Body of pancreas (tissue), 4 donors: ENCODE results near the gene GPR137. TPM values are rescaled to one million over a fixed set of nuclear protein-coding genes. Genes with fewer than 3 reads are reported as not detected.
"Not testable (repeated sequence)": the region's sequence is repeated elsewhere in the genome, so short reads cannot be mapped to it uniquely, and the experiment has no call there.

ENCODE experiments used
- ATAC-seq: fragments of 150-250 bp; one replicate; pipeline ENCODE4 v1.9.1; 2016
- DNase-seq, 4 donors: peaks; one replicate each; pipeline ENCODE4 v3.0.0-alpha.2; 2019
- H3K27ac ChIP-seq, 4 donors: fragments of 200-600 bp; sonication (generic); 1 replicate in 3 of 4; 2 replicates in 1 of 4; pipeline versions ENCODE4 v1.5.1 to v1.6.1; 2016 to 2019; ENCODE audit warnings: mild to moderate bottlenecking in 1 of 4, mixed read lengths in 1 of 4, moderate library complexity in 1 of 4
- H3K27me3 ChIP-seq, 2 donors: fragments of 200-600 bp; sonication (generic); one replicate each; pipeline ENCODE4 v1.6.0; 2016; ENCODE audit warnings: mild to moderate bottlenecking in 1 of 2
- H3K36me3 ChIP-seq, 2 donors: fragments of 200-600 bp; sonication (generic); replicated peaks in 1 of 2; 2 replicates each; pipeline ENCODE4 v1.5.1; 2016; ENCODE audit warnings: low read depth in 2 of 2; ENCODE audit not compliant: insufficient read depth in 1 of 2
- H3K4me1 ChIP-seq: fragments of 200-600 bp; sonication (generic); one replicate; pipeline ENCODE4 v1.6.0; 2016
- H3K4me3 ChIP-seq, 2 donors: fragments of 200-600 bp; sonication (generic); 1 replicate in 1 of 2; 2 replicates in 1 of 2; pipeline ENCODE4 v1.5.1; 2016 to 2019
- H3K9me3 ChIP-seq, 3 donors: fragments of 200-600 bp; sonication (generic); 1 replicate in 2 of 3; 2 replicates in 1 of 3; pipeline ENCODE4 v1.5.1; 2016
- POLR2A ChIP-seq, 3 donors: fragments of 450-650 bp; IDR thresholded peaks; one replicate each; pipeline ENCODE4 v1.6.1; 2016; ENCODE audit warnings: antibody characterized with exemption in 3 of 3, mild to moderate bottlenecking in 2 of 3
- WGBS, 2 donors: methylation state at CpG; one replicate each; pipeline ENCODE4 v1.1.5; 2017; 5-methylcytosine and 5-hydroxymethylcytosine counted together
- intact Hi-C: fragments of 100-400 bp; cut with DNase I; formaldehyde crosslinking; loops from one replicate; pipeline ENCODE4 v1.15.1; 2023
- total RNA-seq, 2 donors: library from RNA; depleted of rRNA; stranded (reverse); fragments of >200 nt; gene quantifications; one replicate each; pipeline ENCODE4 v1.1.0, GENCODE V29; 2016
- TF ChIP-seq, protein P1 (sequence below), 7 experiments: fragments of 450-650 bp in 4 of 7; fragments of 200-600 bp in 3 of 7; sonication (generic) in 3 of 7; IDR thresholded peaks; one replicate each; pipeline ENCODE4 v1.5.1; 2016 to 2019; ENCODE audit warnings: antibody characterized with exemption in 7 of 7

The GPR137 gene
- total RNA-seq, 2 donors from 2014 or later, result 4.4 to 19.4 TPM

DNA sequence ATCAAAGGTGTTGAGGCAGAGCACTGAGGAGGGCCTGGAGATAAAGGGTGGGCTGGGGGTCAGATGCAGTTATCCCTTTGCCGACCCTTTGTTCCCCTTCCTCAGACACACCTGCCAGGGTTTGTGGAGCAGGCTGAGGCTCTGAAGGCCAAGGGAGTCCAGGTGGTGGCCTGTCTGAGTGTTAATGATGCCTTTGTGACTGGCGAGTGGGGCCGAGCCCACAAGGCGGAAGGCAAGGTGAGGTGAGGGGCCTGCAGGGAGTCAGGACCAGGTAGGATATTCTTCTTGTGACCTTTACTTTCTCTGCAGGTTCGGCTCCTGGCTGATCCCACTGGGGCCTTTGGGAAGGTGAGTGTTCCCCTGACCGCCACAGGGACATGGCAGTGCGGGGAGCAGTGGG, 34.9 kb downstream of the GPR137 start:
- intact Hi-C loops, result no loop called here
- H3K9me3 ChIP-seq, result no peaks in the 10 kb centered on the region
- H3K36me3 ChIP-seq, result peaks cover 0 to 2% of the 10 kb centered on the region in 2 donors
- no peak for ATAC-seq
- H3K4me3 ChIP-seq, result no peak overlapping the region
- WGBS, 2 donors, result 89 to 90% methylated on average over 4 to 7 of the region's 7 CpGs
- no peaks in the 10 kb centered on the region for H3K27me3 ChIP-seq
- no peak for DNase-seq
- TF ChIP-seq POLR2A (IDR thresholded peaks at IDR 0.05), result no peak
- TF ChIP-seq, protein P1, sequence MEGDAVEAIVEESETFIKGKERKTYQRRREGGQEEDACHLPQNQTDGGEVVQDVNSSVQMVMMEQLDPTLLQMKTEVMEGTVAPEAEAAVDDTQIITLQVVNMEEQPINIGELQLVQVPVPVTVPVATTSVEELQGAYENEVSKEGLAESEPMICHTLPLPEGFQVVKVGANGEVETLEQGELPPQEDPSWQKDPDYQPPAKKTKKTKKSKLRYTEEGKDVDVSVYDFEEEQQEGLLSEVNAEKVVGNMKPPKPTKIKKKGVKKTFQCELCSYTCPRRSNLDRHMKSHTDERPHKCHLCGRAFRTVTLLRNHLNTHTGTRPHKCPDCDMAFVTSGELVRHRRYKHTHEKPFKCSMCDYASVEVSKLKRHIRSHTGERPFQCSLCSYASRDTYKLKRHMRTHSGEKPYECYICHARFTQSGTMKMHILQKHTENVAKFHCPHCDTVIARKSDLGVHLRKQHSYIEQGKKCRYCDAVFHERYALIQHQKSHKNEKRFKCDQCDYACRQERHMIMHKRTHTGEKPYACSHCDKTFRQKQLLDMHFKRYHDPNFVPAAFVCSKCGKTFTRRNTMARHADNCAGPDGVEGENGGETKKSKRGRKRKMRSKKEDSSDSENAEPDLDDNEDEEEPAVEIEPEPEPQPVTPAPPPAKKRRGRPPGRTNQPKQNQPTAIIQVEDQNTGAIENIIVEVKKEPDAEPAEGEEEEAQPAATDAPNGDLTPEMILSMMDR (IDR thresholded peaks at IDR 0.05), result no peak
- peaks cover 45% of the 10 kb centered on the region for H3K4me1 ChIP-seq
- peak overlapping the region in 3 of 4 donors; percentile 64 to 97 (median 66) for H3K27ac ChIP-seq

DNA sequence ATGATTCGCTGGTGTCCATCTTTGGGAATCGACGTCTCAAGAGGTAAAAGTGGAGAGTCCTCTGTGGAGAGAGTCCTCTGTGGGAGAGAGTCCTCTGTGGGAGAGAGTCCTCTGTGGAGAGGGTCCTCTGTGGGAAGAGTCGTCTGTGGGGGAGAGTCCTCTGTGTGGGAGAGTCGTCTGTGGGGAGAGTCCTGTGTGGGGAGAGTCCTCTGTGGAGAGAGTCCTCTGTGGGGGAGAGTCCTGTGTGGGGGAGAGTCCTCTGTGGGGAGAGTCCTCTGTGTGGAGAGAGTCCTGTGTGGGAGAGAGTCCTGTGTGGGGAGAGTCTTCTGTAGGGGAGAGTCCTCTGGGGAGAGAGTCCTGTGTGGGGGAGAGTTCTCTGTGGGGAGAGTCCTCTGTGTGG, 35.4 kb downstream of the GPR137 start:
- peaks cover 0 to 2% of the 10 kb centered on the region in 2 donors for H3K36me3 ChIP-seq
- H3K27me3 ChIP-seq, result no peaks in the 10 kb centered on the region
- H3K9me3 ChIP-seq, result no peaks in the 10 kb centered on the region
- no peak overlapping the region for H3K4me3 ChIP-seq
- ATAC-seq (no peak), DNase-seq (no peak)
- peak overlapping the region in 3 of 4 donors; percentile 64 to 97 (median 66) for H3K27ac ChIP-seq
- intact Hi-C loops, result no loop called here
- WGBS, 2 donors, result 77 to 82% methylated on average over 5 of the region's 5 CpGs
- H3K4me1 ChIP-seq, result peaks cover 42% of the 10 kb centered on the region
- TF ChIP-seq, protein P1 (IDR thresholded peaks at IDR 0.05), result no peak
- TF ChIP-seq POLR2A (IDR thresholded peaks at IDR 0.05), result no peak

DNA sequence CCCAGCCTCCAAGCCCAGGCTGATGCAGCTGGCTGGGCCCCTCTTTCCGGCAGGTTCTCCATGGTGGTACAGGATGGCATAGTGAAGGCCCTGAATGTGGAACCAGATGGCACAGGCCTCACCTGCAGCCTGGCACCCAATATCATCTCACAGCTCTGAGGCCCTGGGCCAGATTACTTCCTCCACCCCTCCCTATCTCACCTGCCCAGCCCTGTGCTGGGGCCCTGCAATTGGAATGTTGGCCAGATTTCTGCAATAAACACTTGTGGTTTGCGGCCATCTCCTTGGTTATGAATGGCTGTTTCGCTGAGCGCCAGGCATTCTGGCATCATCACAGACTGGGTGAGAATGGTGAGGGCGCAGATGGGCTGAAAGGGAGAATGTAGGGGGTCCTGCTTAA, 35.9 kb downstream of the GPR137 start:
- Histone ChIP-seq H3K27ac (peak overlapping the region in 3 of 4 donors; percentile 64 to 97 (median 66)), H3K4me3 (no peak overlapping the region), H3K27me3 (no peaks in the 10 kb centered on the region), H3K9me3 (no peaks in the 10 kb centered on the region), H3K4me1 (peaks cover 37% of the 10 kb centered on the region), H3K36me3 (peaks cover 0 to 2% of the 10 kb centered on the region in 2 donors)
- intact Hi-C loops, result no loop called here
- TF ChIP-seq, protein P1 (IDR thresholded peaks at IDR 0.05), result no peak
- TF ChIP-seq POLR2A (IDR thresholded peaks at IDR 0.05), result peak in 2 of 3 donors; percentile 35 to 36
- ATAC-seq (no peak), DNase-seq (peak in 3 of 4 donors; percentile 64 to 78 (median 71))
- 54 to 73% methylated on average over 5 of the region's 5 CpGs for WGBS, 2 donors

DNA sequence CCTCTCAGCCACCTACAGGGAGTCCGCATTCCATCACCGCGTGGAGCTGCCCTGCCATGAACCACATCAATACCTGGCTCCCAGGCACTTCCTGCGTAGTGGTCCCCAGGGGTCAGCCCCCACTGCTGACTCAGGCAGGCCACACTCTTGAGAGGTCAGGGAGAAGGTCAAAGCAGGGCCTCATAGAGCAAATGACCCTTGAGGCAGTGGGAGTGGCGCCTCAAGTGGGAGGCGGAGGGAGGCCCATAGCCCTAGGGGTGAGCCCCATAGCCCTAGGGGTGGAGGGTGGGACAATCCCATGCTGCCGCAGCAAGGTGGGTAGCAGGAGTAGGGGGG, 37.2 kb downstream of the GPR137 start:
- H3K4me1 ChIP-seq, result peaks cover 33% of the 10 kb centered on the region
- DNase-seq (no peak), ATAC-seq (no peak)
- no peaks in the 10 kb centered on the region for H3K27me3 ChIP-seq
- no peaks in the 10 kb centered on the region for H3K9me3 ChIP-seq
- TF ChIP-seq POLR2A (IDR thresholded peaks at IDR 0.05), result no peak
- TF ChIP-seq, protein P1 (IDR thresholded peaks at IDR 0.05), result no peak
- 86 to 96% methylated on average over 4 to 7 of the region's 7 CpGs for WGBS, 2 donors
- peak overlapping the region in 1 of 4 donors; percentile 24 for H3K27ac ChIP-seq
- intact Hi-C loops, result no loop called here
- H3K36me3 ChIP-seq, result peaks cover 0 to 2% of the 10 kb centered on the region in 2 donors
- H3K4me3 ChIP-seq, result no peak overlapping the region

DNA sequence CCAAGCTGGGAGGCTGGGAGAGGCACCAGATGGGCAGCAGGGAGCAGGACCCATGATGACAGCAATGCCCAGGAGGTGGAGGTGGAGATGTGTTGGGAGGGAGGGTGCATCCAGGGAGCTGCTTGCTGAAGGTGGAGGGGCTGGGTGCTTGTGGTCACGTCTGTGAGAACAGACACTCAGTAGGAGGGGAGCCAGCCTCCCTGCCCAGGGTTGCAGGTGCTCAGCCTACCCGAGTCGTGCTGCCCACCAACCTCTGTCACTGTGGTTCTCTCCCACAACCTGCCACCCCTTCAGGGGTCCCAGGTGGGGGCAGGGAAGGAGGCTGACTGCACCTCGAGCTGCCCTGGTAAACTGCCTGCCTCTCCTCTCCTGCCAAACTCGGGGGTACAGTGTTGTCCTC, 37.7 kb downstream of the GPR137 start:
- no peak for TF ChIP-seq POLR2A (IDR thresholded peaks at IDR 0.05)
- TF ChIP-seq, protein P1 (IDR thresholded peaks at IDR 0.05), result no peak
- Histone ChIP-seq H3K36me3 (peaks cover 0 to 2% of the 10 kb centered on the region in 2 donors), H3K4me3 (no peak overlapping the region), H3K27me3 (no peaks in the 10 kb centered on the region), H3K4me1 (peaks cover 33% of the 10 kb centered on the region), H3K27ac (no peak overlapping the region), H3K9me3 (no peaks in the 10 kb centered on the region)
- ATAC-seq (no peak), DNase-seq (no peak)
- 76 to 80% methylated on average over 1 to 5 of the region's 5 CpGs for WGBS, 2 donors
- intact Hi-C loops, result no loop called here

DNA sequence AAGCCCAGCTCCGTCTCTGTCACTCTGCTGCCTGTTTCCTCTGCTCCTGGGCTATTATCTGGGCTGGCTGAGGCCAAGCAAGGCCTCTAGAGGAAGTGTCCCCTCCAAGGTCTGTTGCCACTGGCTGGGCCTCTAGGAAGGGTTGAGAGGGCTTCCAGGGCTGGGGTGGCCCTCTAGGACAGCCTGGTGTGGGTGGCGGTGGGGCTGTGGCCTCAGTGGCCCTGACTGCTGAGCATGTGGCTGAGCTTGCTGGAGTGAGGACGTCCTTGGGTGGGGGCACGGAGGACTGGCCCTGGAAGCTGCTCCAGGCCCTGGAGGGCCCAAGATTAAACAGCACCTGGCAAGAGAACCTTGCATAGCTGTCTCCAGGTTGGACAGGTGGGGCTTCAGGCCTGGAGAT, 38.3 kb downstream of the GPR137 start:
- H3K4me3 ChIP-seq, H3K9me3 ChIP-seq, H3K27me3 ChIP-seq, ATAC-seq, DNase-seq, H3K27ac ChIP-seq, H3K36me3 ChIP-seq, intact Hi-C loops: not testable (repeated sequence)
- 80 to 94% methylated on average over 2 of the region's 4 CpGs for WGBS, 2 donors
- H3K4me1 ChIP-seq, result peaks cover 34% of the 10 kb centered on the region
